HG02981 (cell line): ENCODE data around the gene ELP5.

Source experiments
- ATAC-seq: cut with Tn5 transposase; IDR thresholded peaks from one replicate; pipeline ENCODE4 v1.9.1; 2021; ENCODE audit warnings: mild to moderate bottlenecking, moderate library complexity; ENCODE audit not compliant: unreplicated experiment

The ELP5 gene, protein sequence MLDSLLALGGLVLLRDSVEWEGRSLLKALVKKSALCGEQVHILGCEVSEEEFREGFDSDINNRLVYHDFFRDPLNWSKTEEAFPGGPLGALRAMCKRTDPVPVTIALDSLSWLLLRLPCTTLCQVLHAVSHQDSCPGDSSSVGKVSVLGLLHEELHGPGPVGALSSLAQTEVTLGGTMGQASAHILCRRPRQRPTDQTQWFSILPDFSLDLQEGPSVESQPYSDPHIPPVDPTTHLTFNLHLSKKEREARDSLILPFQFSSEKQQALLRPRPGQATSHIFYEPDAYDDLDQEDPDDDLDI

DNA sequence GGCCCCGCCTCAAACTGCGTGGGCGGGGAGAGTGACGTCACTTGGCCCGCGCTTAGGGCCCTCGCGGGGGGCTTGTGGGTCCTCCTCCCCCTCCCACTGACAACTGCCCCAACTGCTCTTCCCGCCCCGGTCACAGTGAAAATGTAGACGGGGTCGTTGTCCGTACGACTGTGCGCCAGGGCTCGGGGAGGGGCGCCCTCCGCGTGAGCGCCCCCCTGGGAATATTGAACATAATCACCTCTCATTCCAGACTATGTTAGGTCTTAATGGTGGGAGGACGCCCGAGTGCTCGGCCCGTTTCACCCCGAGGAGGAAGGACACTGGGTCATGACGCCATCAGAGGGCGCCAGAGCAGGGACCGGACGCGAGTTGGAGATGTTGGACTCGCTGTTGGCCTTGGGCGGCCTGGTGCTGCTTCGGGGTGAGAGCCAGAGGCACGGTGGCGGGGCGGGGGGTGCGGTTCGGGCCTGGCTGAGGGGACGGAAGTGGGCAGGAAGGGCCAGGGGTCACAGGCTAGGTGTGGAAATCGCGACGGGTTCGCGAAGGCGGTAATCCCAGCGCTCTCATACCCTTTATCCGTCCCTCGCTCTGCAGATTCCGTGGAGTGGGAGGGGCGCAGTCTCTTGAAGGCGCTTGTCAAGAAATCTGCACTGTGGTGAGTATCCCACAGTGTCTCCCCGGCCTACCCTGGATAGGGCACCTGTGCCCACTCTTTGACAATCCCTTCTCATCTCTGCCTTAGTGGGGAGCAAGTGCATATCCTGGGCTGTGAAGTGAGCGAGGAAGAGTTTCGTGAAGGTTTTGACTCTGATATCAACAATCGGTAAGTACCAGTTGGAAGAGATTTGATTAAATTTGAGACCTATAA lies at the start of gene ELP5:
TSS of gene ELP5 (plus strand) at position 40 of the 868 bp plus-strand sequence. CDS start at position 376, 336 bp downstream.
- peak; percentile 44 for ATAC-seq

DNA sequence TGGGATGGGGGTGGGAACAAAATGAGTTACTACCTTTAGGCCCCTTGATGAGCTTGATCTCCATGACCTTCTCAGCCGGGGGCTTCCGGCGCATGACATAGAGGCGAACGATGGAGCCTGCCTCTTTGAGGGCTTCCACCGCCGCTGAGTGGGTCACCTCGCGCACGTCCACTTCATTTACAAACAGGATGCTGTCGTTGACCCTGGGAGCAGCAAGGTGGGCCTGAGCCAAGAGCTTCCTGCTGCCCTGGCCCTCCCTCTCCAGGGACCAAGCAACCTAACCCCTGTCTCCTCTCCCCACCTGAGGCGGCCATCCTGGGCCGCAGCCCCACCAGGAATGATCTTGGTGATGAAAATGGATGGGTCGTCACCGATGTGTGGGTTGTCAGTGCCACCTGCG lies 48.6 kb upstream of the ELP5 start:
- ATAC-seq, result no peak

DNA sequence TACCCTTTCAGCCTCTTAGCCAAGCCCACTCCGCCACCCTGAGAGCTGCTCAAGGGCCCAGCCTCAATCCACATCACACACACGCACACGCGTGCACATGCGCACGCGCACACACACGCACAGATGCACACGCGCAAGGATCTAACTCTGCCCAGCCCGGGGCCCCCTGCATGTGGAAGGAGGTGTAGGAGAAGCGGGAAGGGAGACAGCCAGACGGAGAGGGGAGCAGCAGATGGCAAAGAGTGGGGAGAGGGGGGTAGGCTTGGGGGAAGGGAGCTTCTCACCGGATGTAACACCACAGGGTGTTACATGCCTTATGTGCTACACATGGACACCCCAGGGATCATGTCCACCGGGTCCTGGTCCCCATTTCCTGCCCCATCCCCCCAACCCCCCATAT lies 47.7 kb upstream of the ELP5 start:
- no peak for ATAC-seq

DNA sequence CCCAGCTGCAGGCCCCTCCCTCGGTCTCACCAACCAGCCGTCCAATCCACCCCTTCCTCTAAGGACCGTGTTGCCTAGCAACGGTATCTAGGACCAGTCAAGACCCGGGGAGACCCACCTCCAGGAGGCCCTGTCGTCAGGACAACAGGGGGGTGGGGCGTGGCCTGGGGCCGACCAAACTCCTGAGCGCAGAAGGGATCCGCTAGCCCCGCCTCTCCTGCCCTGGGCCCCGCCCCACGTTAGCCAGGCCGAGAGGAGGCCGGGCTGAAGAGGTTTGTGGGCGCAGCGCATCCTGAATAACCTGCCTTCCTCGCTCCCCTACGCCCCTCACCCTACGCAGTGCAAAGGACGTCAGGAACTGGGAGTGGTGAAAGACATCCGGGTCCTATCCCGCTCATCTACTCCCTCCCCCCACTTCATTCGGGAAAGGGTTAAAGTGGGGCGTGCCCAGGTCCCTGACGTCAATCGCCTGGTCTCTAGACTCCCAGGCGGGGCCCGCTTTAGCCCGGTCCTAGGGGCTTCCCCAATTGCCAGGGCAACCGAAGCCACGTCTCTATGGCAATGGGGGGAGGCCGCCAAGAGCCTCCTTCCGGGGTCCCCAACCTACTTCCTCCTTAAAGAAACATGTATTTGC lies 47.1 kb upstream of the ELP5 start:
- peak; percentile 86 for ATAC-seq

DNA sequence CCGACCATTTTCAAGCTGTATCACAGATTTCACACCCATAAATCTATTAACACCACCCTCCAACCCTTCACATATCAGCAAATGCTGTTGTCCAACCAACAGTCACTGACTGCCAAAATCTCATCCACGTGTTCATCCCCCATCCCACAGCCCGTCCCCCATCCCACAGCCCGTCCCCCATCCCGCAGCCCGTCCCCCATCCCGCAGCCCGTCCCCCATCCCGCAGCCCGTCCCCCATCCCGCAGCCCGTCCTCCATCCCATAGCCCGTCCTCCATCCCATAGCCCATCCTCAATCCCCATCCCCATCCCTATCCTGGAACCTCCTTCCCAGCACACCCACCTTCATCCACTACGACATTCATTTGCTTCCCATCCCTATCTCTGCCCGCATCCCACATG lies 46.5 kb upstream of the ELP5 start:
- no peak for ATAC-seq

DNA sequence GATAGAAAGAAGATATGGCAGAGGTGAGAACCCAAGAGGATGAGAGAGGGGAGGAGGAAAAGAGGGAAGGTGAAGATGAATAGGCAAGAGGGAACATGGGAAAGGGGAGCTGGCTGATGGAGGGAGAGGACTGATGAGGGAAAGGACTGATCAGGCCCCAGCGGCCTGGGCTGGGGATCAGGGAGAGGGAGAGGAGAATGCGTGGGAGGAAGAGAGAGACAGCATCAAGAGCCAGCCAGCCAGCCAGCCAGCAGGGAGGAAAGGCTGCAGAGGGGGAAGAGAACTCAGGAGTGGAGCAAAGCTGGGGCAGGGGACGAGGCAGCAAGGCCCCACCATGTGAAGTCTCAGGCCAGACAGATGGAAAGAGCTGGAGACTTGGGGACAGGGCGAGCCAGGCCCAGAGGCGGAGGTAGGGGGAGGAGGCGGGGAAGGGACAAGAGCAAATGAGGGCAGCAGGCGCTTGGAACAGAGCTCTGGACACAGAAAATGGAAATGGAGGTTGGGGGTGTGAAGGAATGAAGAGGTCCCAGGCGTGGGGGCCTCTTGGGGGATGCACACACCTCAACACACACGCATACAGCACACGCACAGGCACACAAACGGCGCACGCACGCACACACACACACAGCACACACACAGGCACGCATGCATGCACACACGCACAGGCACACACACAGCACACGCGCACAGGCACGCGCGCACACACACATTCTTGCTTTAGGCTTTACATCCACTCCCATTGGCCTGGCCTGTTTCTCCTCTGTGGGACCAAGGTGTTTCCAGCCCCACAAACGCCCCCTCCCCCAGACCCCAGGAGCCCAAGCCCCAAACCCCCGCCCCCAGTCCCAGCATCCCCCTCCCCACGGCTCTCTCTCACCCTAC lies 44.7 kb upstream of the ELP5 start:
- no peak for ATAC-seq

DNA sequence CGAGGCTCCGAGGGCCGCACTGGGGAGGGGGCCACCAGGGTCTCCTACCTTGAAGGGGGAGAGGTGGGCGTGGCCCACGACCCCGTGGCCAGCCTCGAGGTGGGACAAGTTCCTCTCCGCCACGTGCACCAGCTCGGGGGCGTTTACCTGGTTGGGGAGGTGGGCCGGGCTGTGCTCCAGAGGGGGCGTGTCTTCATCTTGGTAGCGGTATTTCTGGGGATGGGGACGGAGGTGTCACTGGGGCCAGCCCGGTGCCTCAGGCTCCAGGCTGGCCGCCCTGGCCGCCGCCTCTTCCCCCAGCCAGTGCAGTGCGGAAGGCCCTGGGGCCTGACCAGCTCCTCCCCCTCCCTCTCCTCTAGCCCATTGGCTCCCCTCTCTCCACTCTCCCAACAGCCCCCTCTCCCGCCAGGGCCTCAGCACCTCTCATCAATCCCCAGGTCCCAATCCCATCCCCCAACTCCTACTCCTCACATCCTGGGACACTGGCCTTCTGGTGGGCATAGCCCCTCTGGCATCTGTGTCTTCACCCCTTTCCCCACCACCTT lies 43.9 kb upstream of the ELP5 start:
- no peak for ATAC-seq

DNA sequence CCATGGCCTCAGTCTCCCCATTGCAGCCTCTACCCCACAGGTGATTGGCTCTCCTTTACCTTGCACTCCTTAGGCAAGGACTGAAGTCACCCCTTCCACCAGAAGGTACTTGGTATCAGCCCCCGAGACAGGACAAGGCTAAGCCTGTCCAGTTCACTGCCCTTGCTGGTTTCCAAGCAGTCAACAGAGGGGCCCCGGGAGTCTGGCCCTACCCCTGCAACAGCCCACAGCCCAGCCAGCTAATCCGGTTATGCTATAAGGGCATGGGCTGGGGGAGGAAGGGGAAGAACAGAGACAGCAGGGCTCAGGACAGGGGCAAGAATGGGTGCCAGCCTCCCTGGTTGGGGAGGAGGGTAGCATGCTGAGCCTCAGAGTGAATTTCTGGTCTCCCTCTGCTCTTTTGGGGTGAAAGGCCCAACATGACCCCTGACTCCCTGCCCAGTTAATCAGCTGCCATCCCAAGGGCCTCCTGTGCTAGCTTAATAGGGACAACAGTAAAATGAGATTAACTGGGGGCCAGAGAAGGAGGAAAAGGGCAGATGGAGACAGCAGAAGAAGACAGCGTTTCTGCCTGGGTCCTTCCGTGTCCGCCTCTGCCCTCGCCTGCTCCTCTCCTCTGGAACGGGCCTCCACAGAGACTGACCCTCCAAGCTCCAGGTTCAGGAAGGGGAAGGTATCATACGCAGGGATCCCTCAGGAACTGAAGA lies 43.1 kb upstream of the ELP5 start:
- no peak for ATAC-seq

DNA sequence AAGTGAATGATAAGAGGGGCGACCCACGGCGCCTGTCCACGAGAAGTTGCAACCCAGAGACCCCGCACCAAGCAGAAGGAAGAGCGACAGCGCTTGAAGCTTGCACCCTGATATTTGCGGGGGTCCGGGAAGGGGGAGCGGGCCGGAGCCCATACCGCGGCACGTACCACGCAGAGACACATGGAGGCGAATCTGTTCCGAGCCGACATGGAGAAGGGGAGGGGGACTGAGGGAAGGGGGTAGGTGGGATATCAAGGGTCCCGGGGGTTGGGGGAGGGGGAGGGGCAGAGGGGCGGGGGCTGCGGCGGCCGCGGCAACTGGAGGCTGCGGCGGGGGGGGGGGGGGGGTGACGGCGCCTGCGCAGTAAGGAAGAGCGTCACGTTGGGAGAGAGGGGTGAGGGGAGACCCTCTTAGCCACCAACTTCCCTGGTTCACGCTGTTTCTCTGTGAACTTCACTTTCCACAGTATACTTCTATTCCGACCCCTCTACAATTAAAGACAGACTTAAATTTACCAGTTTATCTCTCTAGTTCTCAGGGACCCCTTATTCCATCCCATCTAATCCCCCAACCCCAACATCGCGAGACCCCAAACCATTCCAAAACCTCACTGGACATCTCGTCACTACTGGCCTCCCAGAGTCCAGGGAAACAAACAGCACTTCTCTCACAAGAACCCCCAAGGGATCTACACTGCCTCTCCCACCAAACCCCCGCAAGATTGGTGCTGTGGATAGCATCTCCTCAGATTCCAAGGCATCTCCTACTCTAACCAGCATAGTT lies 40.3 kb upstream of the ELP5 start:
- no peak for ATAC-seq

DNA sequence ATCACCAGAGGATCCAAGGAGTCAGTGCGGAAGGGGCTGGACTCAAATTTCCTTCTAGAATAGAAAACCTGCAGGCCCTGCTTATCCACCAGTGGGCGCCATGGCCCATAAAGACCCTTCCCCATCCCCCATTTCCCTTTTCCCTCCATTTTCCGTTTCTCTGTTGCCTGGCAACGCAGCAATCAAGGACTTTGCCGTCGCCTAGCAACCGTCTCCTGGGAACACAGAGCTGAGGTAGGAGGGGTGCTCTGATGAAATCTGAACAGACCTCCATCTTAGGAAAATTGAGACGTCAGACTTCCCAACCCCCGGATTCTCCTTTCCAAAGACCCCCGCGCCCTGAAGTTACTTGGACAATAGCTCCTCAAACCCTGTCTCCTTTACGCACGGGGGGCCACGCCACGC lies 38.1 kb upstream of the ELP5 start:
- no peak for ATAC-seq

DNA sequence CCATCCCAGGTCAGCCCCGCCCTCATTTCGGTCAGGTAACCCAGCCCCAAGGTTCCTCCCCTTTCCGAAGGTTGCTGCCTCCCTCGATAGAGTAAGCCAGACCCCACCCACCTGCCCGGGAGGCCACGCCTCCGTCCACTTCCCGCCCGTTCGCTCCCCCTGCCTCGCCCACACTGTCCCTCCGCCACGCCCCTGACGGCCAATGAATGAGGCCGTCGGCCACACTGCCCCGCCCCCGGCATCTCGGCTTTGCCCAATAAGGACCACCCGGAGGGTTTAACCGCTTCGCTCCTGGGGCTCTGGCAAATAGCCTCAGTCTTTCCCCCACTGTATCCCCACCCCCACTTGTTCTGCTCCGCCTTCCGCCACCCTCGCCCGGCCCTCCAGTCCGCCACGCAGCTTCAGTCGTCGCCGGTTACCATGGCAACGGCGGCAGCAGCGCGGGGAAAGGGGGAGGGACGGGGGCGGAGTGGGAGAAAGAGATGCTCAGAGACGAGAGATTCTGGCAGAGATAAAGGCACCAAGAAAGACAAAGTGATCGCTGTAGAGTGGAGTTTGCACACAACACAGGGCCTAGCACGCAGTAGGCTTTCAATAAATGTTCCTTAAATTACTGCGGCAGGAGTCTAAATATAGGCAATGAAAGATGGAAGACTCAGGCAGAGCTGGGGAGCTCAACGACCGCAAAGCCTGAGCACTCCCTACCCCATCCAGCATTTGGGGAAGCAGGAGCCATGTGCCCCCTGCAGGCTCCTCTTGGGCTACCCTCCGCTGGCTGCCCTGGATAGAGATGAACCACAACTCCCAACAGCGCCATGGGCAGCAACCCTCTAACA lies 37.5 kb upstream of the ELP5 start:
- peak; percentile 70 for ATAC-seq

DNA sequence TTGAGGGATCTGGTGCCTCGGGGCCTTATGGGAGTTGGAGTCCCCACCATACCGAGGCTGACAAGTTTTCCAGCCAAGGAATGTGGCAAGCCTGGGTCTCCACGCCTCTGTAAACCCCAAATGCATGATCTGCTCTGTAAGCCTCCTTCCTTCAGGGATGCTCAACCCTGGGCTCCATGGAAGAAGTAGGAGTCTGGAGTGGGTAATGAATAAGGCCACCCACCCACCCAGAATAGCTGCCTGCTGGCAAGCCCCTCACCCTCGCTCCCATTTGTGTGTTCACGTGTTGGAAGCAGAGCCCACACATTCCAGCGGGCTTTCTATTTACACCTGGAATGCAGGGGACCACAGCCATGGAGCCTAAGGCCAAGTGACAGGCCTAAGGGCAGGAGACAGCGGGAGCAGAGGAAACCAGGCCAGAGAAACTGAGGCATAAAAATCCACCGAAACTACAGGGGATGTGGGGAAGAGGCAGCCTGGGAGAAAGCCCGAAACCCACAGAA lies 36.8 kb upstream of the ELP5 start:
- ATAC-seq, result no peak

DNA sequence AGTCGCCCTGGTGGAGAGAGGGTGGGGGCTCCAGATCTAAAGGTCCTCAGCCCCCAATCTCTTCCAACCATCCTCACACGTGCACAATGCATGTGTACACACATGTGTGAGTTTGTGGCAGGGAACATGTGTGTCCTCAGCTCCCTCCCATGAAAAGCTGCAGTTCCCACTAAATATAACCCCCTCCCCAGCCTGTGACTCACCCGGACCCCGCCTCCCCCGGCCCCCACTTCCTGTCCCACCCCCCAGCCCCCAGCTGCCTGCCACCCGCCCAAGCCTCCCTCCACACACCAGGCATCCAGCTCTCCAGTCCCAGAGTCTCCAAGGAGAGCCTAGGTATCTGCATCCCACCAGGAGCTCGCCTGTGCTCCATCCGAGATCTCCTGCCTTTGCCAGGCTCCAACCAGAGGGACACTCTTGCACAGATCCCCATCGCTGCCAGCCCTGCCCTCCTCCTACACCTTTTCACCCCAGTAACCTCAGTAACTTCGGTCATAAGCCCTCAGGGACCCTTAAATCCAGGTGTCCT lies 36.3 kb upstream of the ELP5 start:
- no peak for ATAC-seq

DNA sequence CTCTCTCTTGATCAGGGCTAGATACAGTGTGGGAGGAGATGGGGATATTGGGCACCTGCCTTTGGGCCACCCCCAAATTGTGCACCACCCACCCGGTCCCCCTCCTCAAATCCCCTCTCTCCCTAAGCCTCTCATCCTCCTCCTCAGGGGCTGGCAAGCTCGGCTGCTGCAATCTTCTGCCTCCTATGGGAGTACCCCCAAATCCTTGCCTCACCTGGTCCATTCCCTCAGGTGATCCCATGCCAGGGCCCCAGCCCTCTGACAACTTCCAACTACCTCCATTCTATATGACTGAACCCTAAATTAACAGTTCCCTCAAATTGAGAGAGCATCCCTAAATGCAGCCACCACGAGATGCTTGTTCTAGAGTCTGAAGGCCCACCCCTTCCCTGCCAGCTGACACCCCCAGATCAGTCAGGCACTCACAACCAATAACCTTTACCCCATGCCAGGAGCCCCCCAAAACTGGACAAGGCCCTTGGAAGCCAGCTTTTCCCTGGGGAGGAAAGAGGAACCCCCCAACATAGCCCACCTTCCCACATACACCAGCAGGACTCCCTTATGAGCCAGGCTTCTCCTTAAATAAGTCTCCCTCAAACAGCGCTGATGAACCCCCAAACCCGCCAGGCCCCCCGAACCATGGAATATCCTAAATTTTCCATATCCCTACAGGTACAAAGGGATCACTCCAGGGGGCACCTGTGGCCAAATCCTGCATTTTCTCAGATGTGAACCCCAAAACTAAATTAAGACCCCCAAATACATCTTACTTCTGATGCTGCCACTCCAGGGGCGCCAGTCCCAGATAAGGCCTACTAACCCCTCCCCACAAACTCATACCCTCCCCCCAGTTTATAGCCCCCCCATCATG lies 35.5 kb upstream of the ELP5 start:
- ATAC-seq, result no peak

DNA sequence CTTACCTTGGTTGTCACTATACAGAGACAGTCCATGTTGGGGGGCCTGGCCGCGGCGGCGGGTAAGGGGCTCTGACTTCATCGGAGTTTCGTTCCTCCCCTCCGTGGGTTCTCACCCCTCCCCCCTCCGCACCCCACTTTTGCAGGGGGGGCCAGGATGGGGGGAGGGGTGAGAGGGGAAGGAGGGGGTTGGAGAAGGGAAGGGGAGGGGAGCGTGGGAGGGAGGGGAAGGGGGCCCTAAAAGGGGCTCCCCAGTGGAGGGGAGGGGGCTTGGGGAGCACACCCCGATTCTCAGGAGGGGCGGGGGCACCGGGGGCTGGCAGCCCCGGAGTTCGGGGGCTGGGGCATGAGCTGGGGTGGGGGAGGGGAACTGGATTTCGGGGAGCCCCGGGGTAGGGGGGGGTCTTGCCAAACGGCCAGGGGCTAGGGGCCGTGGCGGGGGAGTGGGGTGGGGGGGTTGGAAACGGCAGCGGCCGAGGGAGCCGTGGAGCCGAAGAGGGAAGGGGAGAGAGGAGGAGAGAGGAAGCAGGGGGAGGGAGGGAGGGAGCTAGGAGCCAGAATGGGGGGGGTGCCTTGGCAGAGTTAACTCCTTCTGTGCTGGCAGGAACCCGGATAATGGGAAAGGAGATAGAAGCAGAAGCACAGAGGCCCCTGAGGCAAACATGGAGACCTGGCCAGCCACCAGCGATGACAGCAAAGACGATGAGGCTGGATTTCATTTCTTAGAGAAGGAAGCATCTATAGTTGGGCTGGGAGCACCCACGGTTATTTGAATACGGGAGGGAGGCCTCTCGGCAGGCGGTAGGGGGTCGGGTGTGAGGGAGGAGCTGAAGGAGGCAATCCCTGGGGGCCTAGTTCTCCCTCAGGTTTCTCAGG lies 34.7 kb upstream of the ELP5 start:
- no peak for ATAC-seq

DNA sequence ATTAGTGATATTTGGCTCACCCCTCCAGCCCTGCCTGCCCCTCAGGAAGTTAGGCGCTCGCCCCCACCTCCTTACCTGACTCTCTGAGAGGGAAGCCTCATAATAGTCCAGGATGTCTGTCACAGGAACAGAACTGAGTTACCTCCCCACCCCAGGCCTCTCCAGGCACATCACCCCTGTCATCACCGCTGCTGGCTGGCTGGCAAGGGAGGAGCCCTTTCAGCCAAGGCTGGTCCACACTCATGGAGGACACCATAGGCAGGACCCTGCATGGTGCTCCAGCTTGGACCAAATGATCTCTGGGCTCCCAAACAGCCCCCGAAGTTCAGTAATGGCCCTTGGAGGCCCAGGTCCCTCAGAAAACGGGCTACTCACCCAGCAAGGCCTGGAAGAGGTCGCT lies 33.8 kb upstream of the ELP5 start:
- ATAC-seq, result no peak
